Right renal pelvis (tissue), 4 donors: ENCODE data around the gene SLC4A2. TPM values are rescaled to one million over a fixed set of nuclear protein-coding genes. Genes with fewer than 3 reads are reported as not detected.
A peak's percentile ranks its signal among the peaks of the same experiment; 100 is the strongest.

ENCODE experiments used
- DNase-seq, 4 donors: peaks; one replicate each; pipeline ENCODE4 v3.0.0-alpha.2; 2013; ENCODE audit warnings: low read depth in 4 of 4, low spot score in 3 of 4, missing footprints in 1 of 4
- polyA plus RNA-seq, 4 donors: library from polyadenylated mRNA; unstranded; fragments of 120-200 nt; gene quantifications; one replicate each; pipeline ENCODE4 v1.2.1, GENCODE V29; 2013; ENCODE audit not compliant: insufficient read length in 4 of 4

Gene SLC4A2
- polyA plus RNA-seq, 4 donors = 89.0 to 104 (median 93.9) TPM

- DNase-seq = no peak
Measured at GRCh38 chr7:151076863-151077704, 17.7 kb downstream of the SLC4A2 start.

DNA sequence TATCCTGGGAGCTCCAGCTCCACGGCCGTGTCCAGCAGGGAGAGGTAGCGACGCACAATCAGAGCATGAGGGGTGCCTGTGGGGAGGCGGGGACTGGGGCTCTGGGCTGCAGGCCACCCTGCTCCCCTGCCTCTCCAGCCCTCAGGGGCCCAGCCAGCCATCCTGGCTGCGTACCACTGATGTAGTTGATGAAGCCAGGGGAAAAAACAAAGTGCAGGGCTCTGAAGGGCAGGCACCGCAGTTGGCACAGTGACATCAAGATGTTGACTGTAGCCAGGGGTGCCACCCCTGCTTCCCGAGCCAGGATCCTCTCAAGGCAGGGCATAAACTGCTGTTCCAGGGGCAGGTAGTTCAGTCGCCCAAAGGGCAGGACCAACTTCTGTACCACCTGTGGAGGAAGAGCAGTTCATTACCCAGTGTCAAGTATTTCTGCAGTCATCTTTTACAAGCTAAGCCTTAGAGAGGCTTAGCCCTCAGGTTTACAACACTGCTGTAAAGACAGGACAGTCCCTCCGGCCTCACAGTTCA, 18.4 kb downstream of the SLC4A2 start:
- DNase-seq = no peak

GRCh38 chr7:151078233-151079040, 19.0 kb downstream of the SLC4A2 start:
- no peak for DNase-seq

GRCh38 chr7:151079199-151079910, 20.0 kb downstream of the SLC4A2 start:
- no peak for DNase-seq

GRCh38 chr7:151080067-151080521, 20.7 kb downstream of the SLC4A2 start:
- no peak for DNase-seq

DNA sequence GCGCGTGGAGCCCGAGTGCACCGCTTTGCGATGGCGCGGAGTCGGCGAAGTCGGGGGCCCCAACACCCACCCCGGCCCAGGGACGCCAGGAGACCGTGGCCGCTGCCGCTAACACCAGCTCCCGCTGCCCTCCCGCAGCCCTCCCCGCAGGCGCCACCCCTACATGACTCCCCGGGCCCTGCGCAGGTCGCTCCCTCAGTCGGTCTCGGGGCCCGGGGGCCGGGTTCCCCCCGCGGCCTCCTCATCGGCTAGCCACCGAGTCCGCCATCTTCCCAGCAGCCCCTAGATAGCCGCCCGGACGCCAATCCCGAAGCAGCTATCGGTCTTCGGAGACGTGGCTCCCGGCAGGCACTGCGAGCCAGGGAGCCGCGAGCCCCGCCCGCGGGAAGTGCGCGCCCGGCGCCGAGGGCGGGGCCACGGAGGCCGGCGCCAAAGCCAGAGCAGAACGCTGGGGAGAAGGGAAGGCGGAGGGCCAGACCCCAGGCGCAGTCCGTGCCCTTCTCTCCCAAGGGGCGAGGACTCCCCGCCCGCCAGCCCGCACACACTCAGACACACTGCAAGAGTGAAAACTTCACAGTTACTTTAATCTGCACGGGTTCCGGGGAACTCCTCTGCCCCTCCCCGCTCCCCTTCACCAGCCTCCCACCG, 21.3 kb downstream of the SLC4A2 start, which contains the start of gene FASTK:
Gene FASTK, minus strand, starts transcription at position 288 of the 648 bp plus-strand sequence. Its CDS starts 43 bp downstream, at position 245.
- peak in 3 of 4 donors; percentile 83 to 86 (median 85) for DNase-seq

DNA sequence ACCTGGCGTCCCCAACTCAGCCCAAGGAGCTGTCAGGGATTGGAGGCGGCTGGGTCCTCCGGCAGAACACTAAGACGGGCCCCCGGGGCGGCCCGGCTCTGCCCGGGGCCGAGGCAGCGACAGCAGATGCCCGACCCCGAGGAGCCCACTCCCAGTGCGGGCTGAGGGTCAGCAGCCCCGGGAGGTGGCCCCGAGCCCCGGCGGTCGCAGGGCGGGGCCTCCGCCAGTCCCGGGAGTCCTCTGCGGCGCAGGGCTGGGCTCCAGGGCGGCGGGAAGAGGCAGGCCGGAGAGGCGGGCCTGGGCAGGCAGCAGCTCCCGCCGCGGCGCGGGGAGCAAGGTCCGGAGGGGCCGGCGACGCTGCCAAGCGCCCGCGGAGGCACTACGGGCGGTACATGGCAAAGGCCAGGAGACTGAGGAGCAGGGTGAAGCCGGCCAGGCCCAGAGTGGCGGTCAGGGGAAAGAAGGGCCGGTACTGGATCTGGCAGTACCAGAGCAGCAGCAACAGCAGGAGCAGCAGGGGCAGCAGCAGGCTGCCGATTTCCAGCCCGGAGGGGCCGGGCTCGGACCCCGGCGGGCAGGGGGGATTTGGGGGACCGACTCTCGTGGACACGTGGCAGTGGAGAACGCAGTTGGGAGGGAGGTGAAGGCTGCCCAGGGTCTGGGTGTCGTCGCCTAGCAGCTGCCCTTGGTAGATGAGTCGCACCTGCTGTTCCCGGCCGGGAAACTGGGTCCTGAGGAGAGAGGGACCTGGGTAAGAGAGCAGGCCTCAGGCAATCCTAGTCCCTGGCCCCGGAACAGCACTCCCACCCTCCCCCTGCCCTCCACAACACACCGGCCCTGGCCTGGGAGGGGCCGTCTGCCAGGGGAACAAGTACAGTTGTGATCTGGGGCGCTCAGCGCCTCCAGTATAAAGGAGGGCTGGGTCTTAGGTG, 22.0 kb downstream of the SLC4A2 start:
- no peak for DNase-seq

DNA sequence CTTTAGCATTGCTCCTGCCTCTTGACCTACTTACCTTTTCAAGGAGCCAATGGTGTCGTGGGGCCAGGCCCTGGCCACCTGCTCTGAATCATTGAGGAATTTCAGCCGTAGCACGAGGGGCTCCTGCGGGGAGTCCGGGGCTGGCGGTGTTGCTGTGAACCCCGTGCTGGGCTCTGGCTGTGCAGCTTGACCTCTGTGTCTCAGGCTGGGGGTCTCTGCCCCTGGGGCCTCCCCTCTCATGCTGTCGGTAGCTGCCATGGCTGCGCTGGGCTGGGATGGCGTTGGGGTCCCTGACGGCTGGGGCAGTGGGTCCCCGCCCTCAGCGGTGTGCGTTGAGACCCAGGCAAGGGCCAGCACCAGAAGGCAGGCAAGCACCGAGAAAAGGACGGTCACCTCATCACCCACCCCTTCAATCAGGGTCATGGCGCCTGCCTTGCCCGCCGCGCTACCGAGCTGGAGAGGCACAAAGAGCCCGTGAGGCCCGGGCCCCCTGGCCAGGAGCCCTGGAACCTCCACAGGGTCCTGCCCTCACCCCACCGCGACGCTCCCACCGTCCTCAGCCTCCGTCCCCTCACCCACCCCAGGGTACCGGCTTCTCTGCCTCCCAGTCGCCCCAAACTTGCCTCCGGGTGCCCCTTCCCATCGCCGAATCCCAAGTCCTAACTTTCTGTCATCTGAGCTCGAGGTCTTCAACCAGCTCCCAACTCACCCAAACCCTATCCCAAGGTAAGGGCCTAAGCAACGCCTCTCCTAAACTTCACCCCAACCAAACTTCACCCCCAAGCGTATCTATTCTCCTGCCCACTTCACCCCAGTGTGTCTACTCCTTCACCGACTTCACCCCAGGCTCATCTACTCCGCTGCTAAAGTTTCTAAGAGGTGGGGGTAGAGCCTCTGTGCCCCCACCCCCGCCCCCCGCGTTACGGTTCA, 23.0 kb downstream of the SLC4A2 start:
- no peak for DNase-seq

GRCh38 chr7:151083071-151083823, 23.9 kb downstream of the SLC4A2 start, which contains the start of gene TMUB1:
TSS of gene TMUB1 (minus strand) at chr7:151083493. CDS start at chr7:151082563, 930 bp downstream.
- DNase-seq = no peak

GRCh38 chr7:151083824-151084160, 24.4 kb downstream of the SLC4A2 start:
- no peak for DNase-seq

DNA sequence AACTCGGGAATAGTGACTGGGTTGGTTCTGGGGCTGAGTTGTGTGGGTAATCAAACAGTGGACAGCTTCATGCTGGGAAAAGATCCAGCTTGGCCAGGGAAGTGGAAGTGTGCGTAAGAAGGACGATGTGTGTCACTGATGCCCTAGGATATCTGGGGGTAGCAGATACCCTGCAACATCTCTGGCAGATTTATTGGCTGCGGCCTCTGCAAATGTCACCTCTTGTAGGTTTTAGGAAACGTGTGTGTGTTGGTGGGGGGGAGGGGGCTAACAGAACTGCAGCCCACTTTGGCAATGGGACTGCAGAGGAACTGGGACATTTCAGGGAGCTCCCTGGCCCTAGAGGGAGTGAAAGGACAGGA, 25.9 kb downstream of the SLC4A2 start:
- no peak for DNase-seq

DNA sequence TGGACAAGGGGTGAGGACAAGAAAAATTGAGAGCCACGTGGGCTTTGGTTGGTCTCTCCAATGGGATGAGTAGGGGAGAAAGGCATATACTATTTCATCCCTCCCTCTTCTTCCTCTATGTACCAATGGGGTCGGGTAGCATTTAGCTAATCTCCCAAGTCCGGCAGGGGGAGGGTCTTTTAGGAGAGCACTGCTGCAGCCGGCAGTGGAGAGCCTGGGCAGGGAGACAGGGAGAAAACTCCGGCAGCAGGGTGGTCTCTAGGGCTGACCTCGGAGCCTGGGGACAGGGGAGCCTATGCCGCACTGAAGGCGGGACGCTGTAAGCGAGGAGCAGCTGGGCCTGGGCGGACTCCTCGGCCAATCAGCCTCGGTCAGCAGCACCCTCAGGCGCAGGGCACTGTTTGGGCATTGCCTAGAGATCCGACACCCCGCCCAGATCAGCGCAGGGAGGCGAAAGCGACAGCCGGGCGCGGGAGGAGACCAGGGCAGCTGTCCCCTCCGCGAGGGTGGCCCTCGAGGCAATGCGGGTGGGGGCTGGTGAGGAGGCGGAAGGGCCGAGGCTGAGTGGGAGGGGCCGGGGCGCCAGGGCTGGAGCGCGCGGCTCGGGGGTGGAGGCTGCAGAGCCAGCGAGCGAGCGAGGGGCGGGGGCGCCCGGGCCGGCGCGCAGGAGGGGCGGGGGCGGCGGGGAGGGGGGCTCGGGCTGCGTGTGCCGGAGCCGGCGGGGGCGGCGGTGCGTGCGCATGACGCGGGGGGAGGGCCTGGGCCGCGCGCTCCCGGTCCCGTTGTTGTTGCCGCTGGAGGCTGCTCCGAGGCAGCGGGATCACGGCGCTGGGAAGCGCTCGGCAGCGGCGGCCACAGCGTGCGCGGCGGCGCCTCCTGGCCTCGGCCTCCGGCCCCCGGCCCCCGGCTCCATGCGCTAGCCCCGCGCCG, 26.6 kb downstream of the SLC4A2 start, which contains the start of gene AGAP3:
Gene AGAP3, plus strand, starts transcription at position 785 of the 930 bp plus-strand sequence. CDS start 267 bp downstream, outside the sequence.
- peak in 1 of 4 donors; percentile 74 for DNase-seq

DNA sequence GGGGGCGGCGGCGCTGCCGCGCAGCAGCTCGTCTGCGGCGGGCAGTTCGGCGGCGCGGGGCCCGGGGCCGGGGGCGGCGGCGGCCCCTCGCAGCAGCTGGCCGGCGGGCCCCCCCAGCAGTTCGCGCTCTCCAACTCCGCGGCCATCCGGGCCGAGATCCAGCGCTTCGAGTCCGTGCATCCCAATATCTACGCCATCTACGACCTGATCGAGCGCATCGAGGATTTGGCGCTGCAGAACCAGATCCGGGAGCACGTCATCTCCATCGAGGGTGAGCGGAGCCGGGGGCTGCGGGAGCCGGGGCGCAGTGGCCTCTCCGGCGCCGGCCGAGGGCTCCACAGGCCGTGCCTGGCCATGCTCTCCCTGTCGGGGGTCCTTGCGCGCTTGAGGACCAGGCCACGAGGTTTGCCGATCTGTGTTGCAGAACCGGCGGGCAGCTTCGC, 27.4 kb downstream of the SLC4A2 start:
- no peak for DNase-seq

DNA sequence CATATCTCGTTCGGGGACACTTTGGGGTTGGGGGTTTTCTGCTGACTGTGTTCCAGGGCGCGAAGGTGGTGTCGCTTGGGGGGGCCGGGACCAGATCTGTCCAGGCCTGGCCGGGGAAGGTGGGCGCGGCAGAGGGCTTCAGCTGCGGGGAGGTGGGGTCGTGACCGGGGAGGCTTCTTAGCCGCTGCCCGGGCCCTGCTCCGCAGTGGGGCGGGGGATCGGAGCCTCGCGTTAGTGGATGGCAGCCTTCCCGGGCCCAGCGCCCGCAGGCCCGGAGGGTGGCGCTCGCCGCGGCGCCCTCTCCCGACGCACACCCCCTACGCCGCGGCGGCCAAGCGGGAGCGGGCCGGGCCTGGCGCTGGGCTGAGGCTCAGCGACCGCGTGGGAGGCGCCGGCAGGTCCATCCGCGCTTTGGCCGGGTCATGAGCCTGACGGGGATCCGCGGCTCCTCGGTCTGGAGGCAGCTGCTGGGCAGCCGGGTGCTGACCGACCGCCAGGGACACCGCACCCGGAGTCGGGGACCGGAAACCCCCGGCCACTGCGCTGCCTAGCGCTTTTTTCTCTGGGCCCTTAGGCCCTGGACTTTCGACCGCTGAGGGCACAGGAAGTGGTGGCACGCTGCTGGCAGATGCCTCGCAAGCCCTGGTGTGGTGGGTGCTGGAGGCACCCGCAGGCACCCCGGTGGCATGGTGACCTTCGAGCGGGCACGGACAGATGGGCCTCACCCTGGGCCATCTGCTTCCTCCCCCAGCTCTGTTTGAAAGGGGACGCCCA, 28.0 kb downstream of the SLC4A2 start:
- DNase-seq = no peak
